SK-N-SH (cell line): ENCODE results near the gene DNAH10. TPM values are rescaled to one million over a fixed set of nuclear protein-coding genes. Genes with fewer than 3 reads are reported as not detected.

Experiments
- CTCF ChIA-PET: fragments of 300-600, 350-600 bp; formaldehyde crosslinking; extraction: SDS; loops from one replicate; lab custom pipeline; 2021; lab: Yijun Ruan, JAX
- POLR2A ChIA-PET: fragments of 350-600 bp; sonication (Branson Sonifier 250); formaldehyde crosslinking; extraction: SDS; loops from one replicate; lab custom pipeline; 2020; ENCODE audit warnings: antibody characterized with exemption, inconsistent platforms; lab: Yijun Ruan, JAX
- DNase-seq: peaks from one replicate; pipeline ENCODE4 v3.0.0; 2012
- H2AFZ ChIP-seq: fragments of 200-600 bp; sonication (generic); 2 replicates; pipeline ENCODE4 v1.8.1; 2016; ENCODE audit warnings: antibody characterized with exemption, mild to moderate bottlenecking, low read depth
- H3F3A ChIP-seq: fragments of 200-600 bp; sonication (generic); replicated peaks from 2 replicates; pipeline ENCODE3; 2016; ENCODE audit warnings: antibody characterized with exemption, mild to moderate bottlenecking; ENCODE audit not compliant: insufficient read depth
- H3K27ac ChIP-seq, 2 experiments: fragments of 200-500 bp in 1 of 2; fragments of 200-600 bp in 1 of 2; sonication (Bioruptor generic) in 1 of 2; sonication (generic), shearing (Covaris generic) in 1 of 2; 2 replicates each; pipeline versions ENCODE4 v1.5.1 to v1.6.1; 2014 to 2016; ENCODE audit warnings: low read depth in 2 of 2, inconsistent platforms in 1 of 2, low read length in 1 of 2, mild to moderate bottlenecking in 1 of 2, mixed read lengths in 1 of 2
- H3K27me3 ChIP-seq: fragments of 200-600 bp; sonication (generic), shearing (Covaris generic); 2 replicates; pipeline ENCODE4 v1.6.1; 2016; ENCODE audit warnings: mixed run types; ENCODE audit not compliant: insufficient read depth
- H3K36me3 ChIP-seq, 2 experiments: fragments of 200-500 bp in 1 of 2; fragments of 200-600 bp in 1 of 2; sonication (Bioruptor generic) in 1 of 2; sonication (generic) in 1 of 2; replicated peaks in 1 of 2; 2 replicates each; pipeline versions ENCODE3 to v1.5.1; 2014 to 2016; ENCODE audit warnings: low read length in 1 of 2, mild to moderate bottlenecking in 1 of 2; ENCODE audit not compliant: insufficient read depth in 2 of 2, control insufficient read depth in 1 of 2
- H3K4me1 ChIP-seq, 2 experiments: fragments of 200-500 bp in 1 of 2; fragments of 200-600 bp in 1 of 2; sonication (Bioruptor generic) in 1 of 2; sonication (generic), shearing (Covaris generic) in 1 of 2; 2 replicates each; pipeline versions ENCODE4 v1.5.1 to v1.6.1; 2014 to 2016; ENCODE audit warnings: low read depth in 1 of 2, low read length in 1 of 2, mixed run types in 1 of 2; ENCODE audit not compliant: insufficient read depth in 2 of 2, control insufficient read depth in 1 of 2
- H3K4me2 ChIP-seq: fragments of 200-600 bp; sonication (generic), shearing (Covaris generic); 2 replicates; pipeline ENCODE4 v1.6.1; 2017; ENCODE audit warnings: mixed run types
- H3K4me3 ChIP-seq, 2 experiments: fragments of 200-500 bp in 1 of 2; fragments of 200-600 bp in 1 of 2; sonication (Bioruptor generic) in 1 of 2; sonication (generic), shearing (Covaris generic) in 1 of 2; 2 replicates each; pipeline versions ENCODE4 v1.5.1 to v1.8.1; 2014 to 2016; ENCODE audit warnings: low read depth in 2 of 2, inconsistent platforms in 1 of 2, low read length in 1 of 2, mild to moderate bottlenecking in 1 of 2, mixed read lengths in 1 of 2, moderate library complexity in 1 of 2
- H3K79me2 ChIP-seq: fragments of 200-600 bp; sonication (generic); 2 replicates; pipeline ENCODE4 v1.8.1; 2017; ENCODE audit warnings: mild to moderate bottlenecking; ENCODE audit not compliant: insufficient read depth
- H3K9ac ChIP-seq: fragments of 200-600 bp; sonication (generic); 2 replicates; pipeline ENCODE4 v1.6.1; 2017; ENCODE audit warnings: mixed run types
- H3K9me2 ChIP-seq: fragments of 200-600 bp; sonication (generic); 2 replicates; pipeline ENCODE4 v1.6.1; 2017; ENCODE audit warnings: mixed run types
- H3K9me3 ChIP-seq: fragments of 200-600 bp; sonication (generic); 2 replicates; pipeline ENCODE4 v1.6.1; 2017; ENCODE audit warnings: mixed run types, mild to moderate bottlenecking, moderate library complexity
- H4K20me1 ChIP-seq: fragments of 200-600 bp; sonication (generic); 2 replicates; pipeline ENCODE4 v1.6.1; 2017; ENCODE audit warnings: mild to moderate bottlenecking, mixed run types; ENCODE audit not compliant: insufficient read depth
- CHD2 ChIP-seq: fragments of 150-350 bp; IDR thresholded peaks from 2 replicates; pipeline ENCODE4 v1.6.1; 2018; ENCODE audit warnings: low read length; ENCODE audit not compliant: partially characterized antibody
- EP300 ChIP-seq, 2 experiments: IDR thresholded peaks; 2 replicates each; pipeline versions ENCODE4 v1.4.0 to v1.6.1; 2012; ENCODE audit warnings: borderline replicate concordance in 1 of 2, low read depth in 1 of 2, low read length in 1 of 2
- FOXJ3 ChIP-seq: sonication (generic); formaldehyde crosslinking; IDR thresholded peaks from 2 replicates; pipeline ENCODE4 v1.5.1; 2020; ENCODE audit warnings: mild to moderate bottlenecking, missing genetic modification reagents
- FOXM1 ChIP-seq: IDR thresholded peaks from 2 replicates; pipeline ENCODE4 v1.4.0; 2012; ENCODE audit warnings: low read depth, mild to moderate bottlenecking
- GATA2 ChIP-seq: sonication (generic); formaldehyde crosslinking; IDR thresholded peaks from 2 replicates; pipeline ENCODE4 v1.5.0; 2020; ENCODE audit warnings: mild to moderate bottlenecking, missing genetic modification reagents
- IRF3 ChIP-seq: fragments of 150-350 bp; IDR thresholded peaks from 2 replicates; pipeline ENCODE4 v1.6.1; 2016; ENCODE audit warnings: mild to moderate bottlenecking, low read depth, low read length
- NFIC ChIP-seq: IDR thresholded peaks from 2 replicates; pipeline ENCODE4 v1.4.0; 2012; ENCODE audit warnings: borderline replicate concordance
- PBX3 ChIP-seq: IDR thresholded peaks from 2 replicates; pipeline ENCODE4; 2012
- RAD21 ChIP-seq: IDR thresholded peaks from 2 replicates; pipeline ENCODE4 v1.6.1; 2012; ENCODE audit warnings: mild to moderate bottlenecking, low read length
- REST ChIP-seq: IDR thresholded peaks from 2 replicates; pipeline ENCODE4 v1.6.1; 2012; ENCODE audit warnings: mild to moderate bottlenecking, low read depth, low read length, moderate library complexity
- SMC3 ChIP-seq: IDR thresholded peaks from 2 replicates; pipeline ENCODE4 v1.6.1; 2012; ENCODE audit warnings: low read depth, low read length, improper control_type of control experiment
- TAF1 ChIP-seq: IDR thresholded peaks from 2 replicates; pipeline ENCODE4 v1.6.1; 2012; ENCODE audit warnings: low read depth, mild to moderate bottlenecking, low read length, moderate library complexity, borderline replicate concordance
- TEAD4 ChIP-seq: IDR thresholded peaks from 2 replicates; pipeline ENCODE4 v1.4.0; 2012; ENCODE audit warnings: mild to moderate bottlenecking, borderline replicate concordance; ENCODE audit not compliant: insufficient read depth
- USF2 ChIP-seq: fragments of 150-350 bp; IDR thresholded peaks from 2 replicates; pipeline ENCODE4 v1.6.1; 2017; ENCODE audit warnings: antibody characterized with exemption, low read length, low read depth, borderline replicate concordance
- ZBTB33 ChIP-seq: IDR thresholded peaks from 2 replicates; pipeline ENCODE4 v1.4.0; 2012; ENCODE audit warnings: low read depth, borderline replicate concordance
- WGBS: methylation state at CpG from one replicate; pipeline ENCODE4 v1.1.6; 2017; ENCODE audit warnings: low lambda C conversion rate; 5-methylcytosine and 5-hydroxymethylcytosine counted together
- polyA plus RNA-seq, 3 experiments: library from polyadenylated mRNA; depleted of rRNA; stranded (reverse); fragments of >200 nt; gene quantifications; 2 replicates each; pipeline ENCODE4 v1.2.3, GENCODE V29; 2012

The DNAH10 gene
- polyA plus RNA-seq, 1 of the 3 experiments (the other 2 are of a cell fraction): 0.13 TPM

GRCh38 chr12:123886258-123886657 is 124.2 kb downstream of the DNAH10 start (continued):
- TF ChIP-seq ZBTB33 (no peak), TEAD4 (no peak), PBX3 (no peak)

- Histone ChIP-seq H3K9ac (no peak overlapping the region), H4K20me1 (no peaks in the 10 kb centered on the region), H3K36me3 (no peaks in the 10 kb centered on the region), H3K27me3 (peaks cover 11% of the 10 kb centered on the region; the same call in 1 of the 2 replicates), H3K4me1 (no peaks in the 10 kb centered on the region), H3K4me3 (no peak overlapping the region), H3K79me2 (no peaks in the 10 kb centered on the region), H2AFZ (no peak overlapping the region), H3K4me2 (no peak overlapping the region), H3K27ac (no peak overlapping the region), H3K9me3 (no peaks in the 10 kb centered on the region), H3F3A (no peaks in the 10 kb centered on the region), H3K9me2 (no peaks in the 10 kb centered on the region)
- CTCF ChIA-PET: interaction anchor here (1.2 kb wide), 1 partner anchor 18 kb away, joined by 5 read pairs; no protein-coding TSS in a partner anchor
- no peak for TF ChIP-seq IRF3
- TF ChIP-seq FOXM1: no peak
- no peak for TF ChIP-seq CHD2
- TF ChIP-seq GATA2 (CRISPR knock-in tag): no peak
- no peak for TF ChIP-seq TAF1
- no peak for TF ChIP-seq RAD21
- TF ChIP-seq FOXJ3 (CRISPR knock-in tag): no peak
- TF ChIP-seq NFIC: no peak
- no peak for TF ChIP-seq EP300 (IDR thresholded peaks at IDR 0.05; ENCODE audit: borderline replicate concordance in 1 of 2, low read depth in 1 of 2, low read length in 1 of 2)
- TF ChIP-seq REST: no peak
- no peak for TF ChIP-seq USF2
- TF ChIP-seq SMC3: no peak
- WGBS: 39% methylated on average over 10 of the region's 22 CpGs
- POLR2A ChIA-PET: no interaction called here
- no peak for DNase-seq
Observed at GRCh38 chr12:123886931-123887582, 125.0 kb downstream of the DNAH10 start.
